ENCODE results near the gene LCE2D. TPM values are rescaled to one million over a fixed set of nuclear protein-coding genes. Genes with fewer than 3 reads are reported as not detected.

LCE2D gene
- total and polyA plus RNA-seq, 2 of the 4 experiments (the other 2 are of a cell fraction), result not detected

DNA sequence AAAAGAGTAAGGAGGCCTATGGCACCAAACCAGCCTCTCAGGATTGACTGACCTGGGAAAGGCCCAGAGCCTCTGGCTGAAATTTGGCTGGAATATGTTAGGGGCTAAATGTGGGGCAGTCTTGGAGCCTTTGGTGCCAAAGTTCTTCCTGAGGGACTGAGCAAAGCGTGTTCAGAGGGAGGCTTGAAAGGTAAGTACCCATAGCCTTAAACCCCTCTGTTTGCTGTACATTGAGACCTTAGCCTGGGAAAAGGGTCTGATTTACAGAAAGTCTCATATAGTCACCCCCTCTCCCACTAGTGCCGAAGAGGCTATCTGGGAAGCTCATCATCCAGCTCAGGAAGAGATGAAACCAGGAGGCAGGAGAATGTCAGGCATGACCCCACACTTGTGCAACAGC is 44.7 kb downstream of the LCE2D start, which contains the start of gene LCE4A:
TSS of gene LCE4A (plus strand) at position 301 of the 400 bp plus-strand sequence. CDS start 916 bp downstream, outside the sequence.
- Histone ChIP-seq H2AK9ac (replicated peaks; ENCODE audit: low read depth, low read length, poor library complexity) (no peak within 1 kb of the TSS), H3K36me3 (ENCODE audit: control insufficient read depth, insufficient read depth, low read length) (no peaks in the 10 kb centered on the region), H3K4me3 (ENCODE audit: insufficient read depth, low read depth, low read length) (no peak within 1 kb of the TSS), H3K9me3 (ENCODE audit: control insufficient read depth, insufficient read depth, low read length) (peaks cover 3% of the 10 kb centered on the region; the same call in 1 of the 2 replicates), H3K14ac (replicated peaks; ENCODE audit: low read depth, low read length) (no peak within 1 kb of the TSS), H2AFZ (replicated peaks; ENCODE audit: low read length, poor library complexity) (no peak within 1 kb of the TSS), H3K23ac (ENCODE audit: low read depth, low read length) (no peak within 1 kb of the TSS), H4K8ac (ENCODE audit: low read depth in 2 of 2, low read length in 2 of 2) (no peak within 1 kb of the TSS), H3K4ac (ENCODE audit: low read depth, low read length) (no peak within 1 kb of the TSS), H3K4me1 (ENCODE audit: control insufficient read depth, insufficient read depth, low read length) (no peaks in the 10 kb centered on the region), H3K56ac (ENCODE audit: extremely low read depth, insufficient read depth, low read length) (no peak within 1 kb of the TSS), H2BK120ac (ENCODE audit: low read depth, low read length) (no peak within 1 kb of the TSS), H4K20me1 (ENCODE audit: insufficient read depth, low read length) (no peaks in the 10 kb centered on the region), H3K27me3 (ENCODE audit: control insufficient read depth, insufficient read depth, low read length) (no peaks in the 10 kb centered on the region; the same call in 1 of the 2 replicates), H2AK5ac (ENCODE audit: low read depth, low read length) (no peak within 1 kb of the TSS), H2BK15ac (ENCODE audit: low read depth, low read length) (no peak within 1 kb of the TSS), H3K4me2 (ENCODE audit: low read depth, low read length) (no peak within 1 kb of the TSS), H3K27ac (ENCODE audit: insufficient read depth, low read length) (no peak within 1 kb of the TSS), H3K79me1 (ENCODE audit: low read depth in 1 of 2, low read length in 2 of 2) (no peaks in the 10 kb centered on the region), H3K18ac (ENCODE audit: low read depth, low read length) (no peak within 1 kb of the TSS), H3K9me1 (ENCODE audit: insufficient read depth, low read length) (no peaks in the 10 kb centered on the region), H4K5ac (ENCODE audit: low read depth, low read length) (no peak within 1 kb of the TSS), H4K91ac (ENCODE audit: insufficient read depth, low read depth, low read length) (no peak within 1 kb of the TSS), H2BK20ac (ENCODE audit: low read depth, low read length) (no peak within 1 kb of the TSS), H2BK5ac (ENCODE audit: low read depth, low read length, poor library complexity, severe bottlenecking) (no peak within 1 kb of the TSS), H3K9ac (ENCODE audit: low read depth, low read length) (no peak within 1 kb of the TSS)
- POLR2A ChIA-PET (ENCODE audit: unreplicated experiment), result no interaction called here
- ATAC-seq (ENCODE audit: low read depth) (no peak), DNase-seq (no peak)
- no TSS peak for BruUV-seq (replicated peaks)
- WGBS, 2 experiments (ENCODE audit: extremely low coverage in 2 of 2, insufficient read length in 1 of 2), result no CpG with 5 or more reads among the region's 2 CpGs
- CTCF ChIA-PET, result no interaction called here
- dilution Hi-C loops (cut with HindIII; ENCODE audit: low sequenced_read_pairs, unreplicated experiment) (no loop called here), in situ Hi-C loops (cut with MboI; ENCODE audit: low sequenced_read_pairs) (no loop called here), intact Hi-C loops (cut with micrococcal nuclease) (no loop called here)
- no peak for TF ChIP-seq SMC3 (IDR thresholded peaks at IDR 0.05; ENCODE audit: low read depth, low read length)
- TF ChIP-seq CEBPB (IDR thresholded peaks at IDR 0.05; ENCODE audit: low read depth, low read length), result no peak
- no peak for TF ChIP-seq POLR2A (IDR thresholded peaks at IDR 0.05; ENCODE audit: low read depth, low read length)
- no peak for TF ChIP-seq BHLHE40 (IDR thresholded peaks at IDR 0.05; ENCODE audit: low read depth, low read length)
- TF ChIP-seq, protein P1, sequence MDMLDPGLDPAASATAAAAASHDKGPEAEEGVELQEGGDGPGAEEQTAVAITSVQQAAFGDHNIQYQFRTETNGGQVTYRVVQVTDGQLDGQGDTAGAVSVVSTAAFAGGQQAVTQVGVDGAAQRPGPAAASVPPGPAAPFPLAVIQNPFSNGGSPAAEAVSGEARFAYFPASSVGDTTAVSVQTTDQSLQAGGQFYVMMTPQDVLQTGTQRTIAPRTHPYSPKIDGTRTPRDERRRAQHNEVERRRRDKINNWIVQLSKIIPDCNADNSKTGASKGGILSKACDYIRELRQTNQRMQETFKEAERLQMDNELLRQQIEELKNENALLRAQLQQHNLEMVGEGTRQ (IDR thresholded peaks at IDR 0.05; ENCODE audit: low read depth, low read length), result no peak
- TF ChIP-seq NFE2L2 (IDR thresholded peaks at IDR 0.05; ENCODE audit: low read depth, low read length), result no peak
- no peak for TF ChIP-seq MAZ (IDR thresholded peaks at IDR 0.05; ENCODE audit: borderline replicate concordance, low read depth, low read length)
- TF ChIP-seq, protein P2, sequence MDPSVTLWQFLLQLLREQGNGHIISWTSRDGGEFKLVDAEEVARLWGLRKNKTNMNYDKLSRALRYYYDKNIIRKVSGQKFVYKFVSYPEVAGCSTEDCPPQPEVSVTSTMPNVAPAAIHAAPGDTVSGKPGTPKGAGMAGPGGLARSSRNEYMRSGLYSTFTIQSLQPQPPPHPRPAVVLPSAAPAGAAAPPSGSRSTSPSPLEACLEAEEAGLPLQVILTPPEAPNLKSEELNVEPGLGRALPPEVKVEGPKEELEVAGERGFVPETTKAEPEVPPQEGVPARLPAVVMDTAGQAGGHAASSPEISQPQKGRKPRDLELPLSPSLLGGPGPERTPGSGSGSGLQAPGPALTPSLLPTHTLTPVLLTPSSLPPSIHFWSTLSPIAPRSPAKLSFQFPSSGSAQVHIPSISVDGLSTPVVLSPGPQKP (IDR thresholded peaks at IDR 0.05; ENCODE audit: borderline replicate concordance, low read depth, low read length), result no peak
- TF ChIP-seq MAFK (IDR thresholded peaks at IDR 0.05; ENCODE audit: low read depth, low read length), result no peak
- no peak for TF ChIP-seq MXI1 (IDR thresholded peaks at IDR 0.05; ENCODE audit: borderline replicate concordance, low read depth, low read length)
- no peak for TF ChIP-seq RAD21 (IDR thresholded peaks at IDR 0.05; ENCODE audit: low read length)
- TF ChIP-seq RFX5 (IDR thresholded peaks at IDR 0.05; ENCODE audit: low read depth, low read length), result no peak
- no peak for TF ChIP-seq CHD1 (IDR thresholded peaks at IDR 0.05; ENCODE audit: low read depth, low read length)
- no peak for TF ChIP-seq FOS (IDR thresholded peaks at IDR 0.05; ENCODE audit: low read depth, low read length)
- TF ChIP-seq, protein P3, sequence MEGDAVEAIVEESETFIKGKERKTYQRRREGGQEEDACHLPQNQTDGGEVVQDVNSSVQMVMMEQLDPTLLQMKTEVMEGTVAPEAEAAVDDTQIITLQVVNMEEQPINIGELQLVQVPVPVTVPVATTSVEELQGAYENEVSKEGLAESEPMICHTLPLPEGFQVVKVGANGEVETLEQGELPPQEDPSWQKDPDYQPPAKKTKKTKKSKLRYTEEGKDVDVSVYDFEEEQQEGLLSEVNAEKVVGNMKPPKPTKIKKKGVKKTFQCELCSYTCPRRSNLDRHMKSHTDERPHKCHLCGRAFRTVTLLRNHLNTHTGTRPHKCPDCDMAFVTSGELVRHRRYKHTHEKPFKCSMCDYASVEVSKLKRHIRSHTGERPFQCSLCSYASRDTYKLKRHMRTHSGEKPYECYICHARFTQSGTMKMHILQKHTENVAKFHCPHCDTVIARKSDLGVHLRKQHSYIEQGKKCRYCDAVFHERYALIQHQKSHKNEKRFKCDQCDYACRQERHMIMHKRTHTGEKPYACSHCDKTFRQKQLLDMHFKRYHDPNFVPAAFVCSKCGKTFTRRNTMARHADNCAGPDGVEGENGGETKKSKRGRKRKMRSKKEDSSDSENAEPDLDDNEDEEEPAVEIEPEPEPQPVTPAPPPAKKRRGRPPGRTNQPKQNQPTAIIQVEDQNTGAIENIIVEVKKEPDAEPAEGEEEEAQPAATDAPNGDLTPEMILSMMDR (conservative IDR thresholded peaks at IDR 0.05; ENCODE audit: low read depth, low read length), result no peak
- TF ChIP-seq RCOR1 (IDR thresholded peaks at IDR 0.05; ENCODE audit: insufficient replicate concordance, low read length), result no peak
